Keratinocyte (primary cell): ENCODE measurements around the gene TRIP11.

ENCODE experiments used
- CTCF ChIP-seq, 3 experiments: IDR thresholded peaks in 1 of 3; conservative IDR thresholded peaks in 1 of 3; optimal IDR thresholded peaks in 1 of 3; 2 replicates in 2 of 3; 3 replicates in 1 of 3; pipeline versions ENCODE3 to v1.5.1; 2011; ENCODE audit warnings: low read length in 3 of 3, mild to moderate bottlenecking in 3 of 3, moderate library complexity in 2 of 3, control low read depth in 1 of 3, inconsistent platforms in 1 of 3; ENCODE audit not compliant: insufficient read depth in 2 of 3; ENCODE audit errors: extremely low read depth in 1 of 3
- EZH2 ChIP-seq: IDR thresholded peaks from one replicate; pipeline ENCODE4 v1.6.1; 2012; ENCODE audit warnings: inconsistent platforms, mild to moderate bottlenecking, low read length, moderate library complexity

GRCh38 chr14:91947475-91948184 is 92.2 kb downstream of the TRIP11 start, which contains the start of gene FBLN5:
- no peak for TF ChIP-seq CTCF (optimal IDR thresholded peaks at IDR 0.05 in 1 of 3, IDR thresholded peaks at IDR 0.05 in 1 of 3, conservative IDR thresholded peaks at IDR 0.05 in 1 of 3; ENCODE audit: extremely low read depth in 1 of 3, insufficient read depth in 2 of 3, low read length in 3 of 3)
- no peak for TF ChIP-seq EZH2
